GM18505 (cell line): Measurements from ENCODE around the gene ANKRD6.

ENCODE experiments used
- ATAC-seq: cut with Tn5 transposase; IDR thresholded peaks from one replicate; pipeline ENCODE4 v1.9.1; 2021; ENCODE audit not compliant: unreplicated experiment
- POLR2A ChIP-seq: IDR thresholded peaks from 4 replicates; pipeline ENCODE4 v1.6.1; 2011; ENCODE audit warnings: borderline replicate concordance; ENCODE audit not compliant: insufficient read depth, insufficient read length; ENCODE audit errors: extremely low read depth

The ANKRD6 gene

GRCh38 chr6:89434150-89434499 lies 1.2 kb downstream of the ANKRD6 start:
- ATAC-seq = no peak
- TF ChIP-seq POLR2A = no peak

GRCh38 chr6:89434954-89435353 lies 2.0 kb downstream of the ANKRD6 start:
- ATAC-seq = no peak
- TF ChIP-seq POLR2A = no peak

GRCh38 chr6:89436226-89436625 lies 3.3 kb downstream of the ANKRD6 start:
- no peak for ATAC-seq
- TF ChIP-seq POLR2A = no peak

- ATAC-seq = no peak
- TF ChIP-seq POLR2A = no peak
Measured at GRCh38 chr6:89438248-89438647, 5.3 kb downstream of the ANKRD6 start.

- TF ChIP-seq POLR2A = no peak
- no peak for ATAC-seq
Measured at GRCh38 chr6:89439014-89439413, 6.1 kb downstream of the ANKRD6 start.

- no peak for ATAC-seq
- TF ChIP-seq POLR2A = no peak
Measured at GRCh38 chr6:89440200-89440599, 7.2 kb downstream of the ANKRD6 start.

GRCh38 chr6:89443658-89444057 lies 10.7 kb downstream of the ANKRD6 start:
- no peak for ATAC-seq
- no peak for TF ChIP-seq POLR2A

GRCh38 chr6:89449193-89449592 lies 16.2 kb downstream of the ANKRD6 start:
- no peak for TF ChIP-seq POLR2A
- ATAC-seq = no peak

GRCh38 chr6:89452281-89452680 lies 19.3 kb downstream of the ANKRD6 start:
- no peak for ATAC-seq
- no peak for TF ChIP-seq POLR2A

- no peak for TF ChIP-seq POLR2A
- no peak for ATAC-seq
Measured at GRCh38 chr6:89454300-89454699, 21.3 kb downstream of the ANKRD6 start.

GRCh38 chr6:89458704-89459103 lies 25.8 kb downstream of the ANKRD6 start:
- ATAC-seq = no peak
- TF ChIP-seq POLR2A = no peak

GRCh38 chr6:89459501-89459900 lies 26.5 kb downstream of the ANKRD6 start:
- ATAC-seq = no peak

GRCh38 chr6:89460713-89461112 lies 27.8 kb downstream of the ANKRD6 start:
- TF ChIP-seq POLR2A = no peak
- ATAC-seq = no peak

More at GRCh38 chr6:89459501-89459900, 26.5 kb downstream of the ANKRD6 start:
- TF ChIP-seq POLR2A = no peak

- TF ChIP-seq POLR2A = no peak
- no peak for ATAC-seq
Measured at GRCh38 chr6:89462503-89462902, 29.6 kb downstream of the ANKRD6 start.

GRCh38 chr6:89464295-89464694 lies 31.3 kb downstream of the ANKRD6 start:
- TF ChIP-seq POLR2A = no peak
- no peak for ATAC-seq
